ENCODE results near the gene FLNB. TPM values are rescaled to one million over a fixed set of nuclear protein-coding genes. Genes with fewer than 3 reads are reported as not detected.

Gene FLNB
- total and polyA plus RNA-seq, 10 of the 15 experiments (the other 5 are each of a cell fraction or from before 2014, with no cell fraction given) = 13.6 to 51.8 (median 26.4) TPM

GRCh38 chr3:58095603-58096138 lies 87.4 kb downstream of the FLNB start:
- FAIRE-seq (no peak), ATAC-seq (no peak)

More at GRCh38 chr3:58095603-58096138, 87.4 kb downstream of the FLNB start:
- H4K20me1 ChIP-seq (ENCODE audit: control insufficient read depth, insufficient read depth) = no peaks in the 10 kb centered on the region
- no peak overlapping the region for H3K27ac ChIP-seq (ENCODE audit: control insufficient read depth, insufficient read depth)
- no peaks in the 10 kb centered on the region for H3K27me3 ChIP-seq (replicated peaks in 1 of 2; ENCODE audit: control insufficient read depth in 2 of 2, insufficient read depth in 2 of 2, low read length in 1 of 2)
- 49% methylated on average over 6 of the region's 6 CpGs for WGBS (ENCODE audit: insufficient coverage, insufficient replicate concordance, low lambda C conversion rate, missing lambda C conversion rate)
- no peak overlapping the region for H3K4me3 ChIP-seq
- SMC1A ChIA-PET (ENCODE audit: uncharacterized antibody, unreplicated experiment) = interaction anchor here (0.5 kb wide), 1 partner anchor 896 kb away, joined by 3 read pairs; the partner anchor contains the start of gene HESX1
- intact Hi-C loops (cut with micrococcal nuclease; ENCODE audit: unreplicated experiment) (no loop called here), in situ Hi-C loops (cut with MboI) (no loop called here)
- H3K79me2 ChIP-seq (ENCODE audit: control insufficient read depth, insufficient read depth, low read length) = no peaks in the 10 kb centered on the region
- POLR2A ChIA-PET = no interaction called here
- no peak overlapping the region for H2AFZ ChIP-seq (ENCODE audit: control insufficient read depth, low read depth, low read length)
- H3K36me3 ChIP-seq (ENCODE audit: control insufficient read depth in 2 of 2, insufficient read depth in 2 of 2, low read length in 1 of 2) = peaks cover 8 to 14% of the 10 kb centered on the region in 2 experiments; a peak in 3 of 4 replicates
- DNase-seq (ENCODE audit: low read depth, low spot score) = no peak
- no peaks in the 10 kb centered on the region for H3K9me3 ChIP-seq (replicated peaks; ENCODE audit: control insufficient read depth, insufficient read depth, low read length)
- no peak overlapping the region for H3K4me2 ChIP-seq (ENCODE audit: control insufficient read depth, insufficient read depth)
- CTCF ChIA-PET = interaction anchor here (0.6 kb wide), 1 partner anchor 1086 kb away, joined by 3 read pairs; no protein-coding TSS in a partner anchor
- BruUV-seq (replicated peaks) = no TSS peak
- no peak overlapping the region for H3K9ac ChIP-seq (ENCODE audit: control insufficient read depth, insufficient read depth, low read length)
- H3K4me1 ChIP-seq (ENCODE audit: control insufficient read depth, insufficient read depth, low read length) = no peaks in the 10 kb centered on the region
- TF ChIP-seq GABPA (IDR thresholded peaks at IDR 0.05; ENCODE audit: low read depth) (no peak), ATF2 (IDR thresholded peaks at IDR 0.05; ENCODE audit: low read length) (no peak), CUX1 (IDR thresholded peaks at IDR 0.05; ENCODE audit: insufficient replicate concordance, low read depth, low read length) (no peak), EGR1 (IDR thresholded peaks at IDR 0.05; ENCODE audit: borderline replicate concordance in 1 of 2, low read depth in 2 of 2, low read length in 2 of 2) (no peak), KLF5 (IDR thresholded peaks at IDR 0.05; ENCODE audit: partially characterized antibody) (no peak)
- RAD21 ChIA-PET (ENCODE audit: unreplicated experiment) = no interaction called here

All from GM12878 (cell line).